Islet precursor cell (in vitro differentiated cells): ENCODE data around the gene IMP4.
A peak's percentile ranks its signal among the peaks of the same experiment; 100 is the strongest.

ENCODE experiments used
- DNase-seq: peaks from one replicate; pipeline ENCODE4 v3.0.0-alpha.2; 2018

IMP4 gene

DNA sequence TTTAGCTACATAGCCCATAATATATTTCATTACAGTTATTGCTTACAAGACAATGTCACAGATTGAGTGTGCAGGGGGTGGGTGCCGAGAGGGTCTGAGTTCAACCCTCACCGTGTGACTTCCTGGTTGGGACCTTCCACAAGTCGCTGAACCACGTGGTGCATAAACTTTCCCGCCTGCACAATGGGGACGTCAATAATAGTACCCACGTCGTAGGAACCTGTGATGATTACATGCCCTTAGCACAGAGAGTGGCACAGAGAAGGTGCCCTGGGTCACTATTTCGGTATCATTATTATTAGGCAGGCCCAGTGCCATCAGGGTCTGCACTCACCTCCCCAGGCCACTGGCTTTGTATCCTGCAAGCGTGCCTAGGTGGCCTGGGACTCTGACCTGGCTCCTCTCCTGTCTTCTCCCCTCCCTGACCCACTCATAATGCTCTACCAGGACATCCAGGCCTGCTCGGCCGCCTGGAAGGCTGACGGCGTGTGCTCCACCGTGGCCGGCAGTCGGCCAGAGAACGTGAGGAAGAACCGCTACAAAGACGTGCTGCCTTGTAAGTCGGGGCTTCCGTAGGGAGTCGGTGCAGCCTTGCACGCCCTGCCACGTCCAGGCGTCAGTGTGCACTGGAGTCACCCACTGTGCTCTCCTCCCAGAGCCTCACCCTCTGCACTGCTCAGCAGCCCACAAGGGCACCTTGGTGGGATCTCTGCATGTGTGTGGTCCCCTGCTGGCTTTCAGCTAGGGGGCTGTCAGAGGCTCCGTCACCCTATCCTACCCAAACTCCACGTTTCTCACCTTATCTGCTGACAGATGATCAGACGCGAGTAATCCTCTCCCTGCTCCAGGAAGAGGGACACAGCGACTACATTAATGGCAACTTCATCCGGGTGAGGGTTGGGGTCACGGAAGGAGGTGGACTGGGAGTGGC lies 16.0 kb downstream of the IMP4 start:
- DNase-seq: no peak

DNA sequence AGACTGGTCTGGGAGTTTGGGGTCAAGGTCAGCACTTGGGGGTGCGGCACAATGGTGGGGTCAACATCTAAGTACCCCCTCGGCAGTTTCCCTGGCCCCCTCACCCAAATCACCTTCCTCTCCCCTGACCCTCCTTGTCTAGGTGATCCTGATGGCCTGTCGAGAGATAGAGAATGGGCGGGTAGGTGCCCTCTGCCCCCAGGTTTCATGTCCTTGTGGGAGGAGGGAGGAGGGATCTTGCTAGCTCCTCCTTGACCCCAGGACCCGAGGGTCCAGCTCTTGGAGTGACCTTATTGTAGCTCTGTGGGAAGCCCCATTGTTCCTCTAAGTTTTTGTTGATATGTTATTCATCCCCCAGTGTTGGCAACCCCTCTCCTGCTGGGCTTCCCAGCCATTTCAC lies 16.8 kb downstream of the IMP4 start:
- no peak for DNase-seq

DNA sequence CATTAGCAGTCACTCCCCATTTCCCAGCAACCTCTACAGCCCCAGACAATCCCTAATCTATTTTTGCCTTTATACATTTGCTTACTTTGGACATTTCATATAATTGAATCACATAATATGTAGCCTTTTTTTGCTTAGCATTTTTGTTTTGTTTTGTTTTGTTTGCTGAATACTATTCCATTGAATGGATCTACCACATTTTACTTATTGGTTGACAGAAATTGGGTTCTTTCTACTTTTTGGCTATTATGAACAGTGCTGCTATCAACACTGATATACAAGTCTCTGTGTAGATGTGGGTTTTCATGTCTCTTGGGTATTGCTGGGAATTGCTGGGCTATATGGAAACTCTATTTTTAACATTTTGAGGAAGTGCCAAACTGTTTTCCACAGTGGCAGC lies 20.8 kb downstream of the IMP4 start:
- DNase-seq: no peak

DNA sequence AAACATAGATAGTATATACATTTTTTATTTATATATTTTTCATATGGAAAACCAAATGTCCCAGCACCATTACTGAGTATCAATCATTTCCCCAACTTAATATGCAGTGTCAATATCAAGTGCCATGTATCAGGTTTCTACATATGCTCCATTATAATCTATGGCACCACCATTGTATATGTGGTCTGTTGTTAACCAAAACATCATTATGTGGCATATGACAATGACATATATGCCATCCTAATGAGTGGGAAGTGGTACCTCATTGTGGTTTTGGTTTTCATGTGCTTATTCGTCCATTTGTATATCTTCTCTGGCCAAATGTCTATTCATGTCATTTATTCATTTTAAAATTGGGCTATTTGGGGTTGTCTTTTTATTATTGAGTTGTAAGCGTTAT lies 22.4 kb downstream of the IMP4 start:
- DNase-seq: no peak

DNA sequence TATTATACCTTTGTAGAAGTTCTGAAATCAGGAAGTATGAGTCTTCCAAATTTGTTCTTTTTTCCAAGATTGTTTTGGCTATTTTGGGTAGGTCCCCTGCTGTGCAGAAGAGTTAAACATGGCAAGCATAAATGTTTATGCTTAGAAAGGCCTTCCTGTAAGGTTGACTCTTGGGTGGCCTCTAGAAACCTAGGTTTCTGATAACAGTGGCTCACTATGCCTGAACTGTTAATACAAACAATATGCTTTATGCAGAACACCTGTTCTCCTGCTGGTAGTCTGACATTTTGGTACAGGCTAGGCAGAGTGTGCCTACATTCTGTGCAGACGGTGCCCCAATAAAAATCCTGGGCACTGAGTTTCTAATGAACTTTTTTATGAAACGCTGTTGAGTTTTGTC lies 23.3 kb downstream of the IMP4 start:
- DNase-seq: no peak

DNA sequence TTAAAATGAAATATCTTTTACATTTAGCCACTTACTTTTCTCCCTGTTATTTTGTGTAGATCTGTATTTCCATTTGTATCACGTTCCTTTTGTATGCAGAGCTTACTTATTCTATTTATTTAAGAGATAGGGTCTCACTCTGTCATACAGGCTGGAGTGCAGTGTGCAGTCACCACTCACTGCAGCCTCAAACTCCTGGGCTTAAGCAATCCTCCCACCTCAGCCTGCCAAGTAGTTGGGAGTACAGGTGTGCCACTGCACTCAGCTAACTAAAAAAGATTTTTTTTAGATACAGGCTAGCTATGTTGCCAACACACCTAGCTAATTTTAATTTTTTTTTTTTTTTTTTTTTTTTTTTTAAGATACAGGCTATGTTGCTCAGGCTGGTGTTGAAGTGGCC lies 24.0 kb downstream of the IMP4 start:
- no peak for DNase-seq

DNA sequence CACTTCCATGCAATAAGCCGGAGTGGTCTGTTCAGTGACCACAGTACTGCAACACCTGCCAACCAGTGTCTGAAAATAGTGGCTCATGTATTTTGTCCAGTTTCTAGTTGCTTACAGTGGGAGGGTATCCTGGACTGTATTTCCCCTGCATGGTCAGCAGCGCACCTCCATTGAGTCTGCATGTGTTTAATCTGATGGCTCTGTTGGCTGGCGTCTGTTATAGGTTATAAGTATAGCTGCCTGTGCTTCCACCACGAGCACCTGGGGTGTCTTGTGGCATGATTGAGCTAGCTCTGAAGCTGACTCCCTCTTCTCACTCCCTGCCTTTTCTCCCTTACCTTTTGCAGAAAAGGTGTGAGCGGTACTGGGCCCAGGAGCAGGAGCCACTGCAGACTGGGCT lies 26.1 kb downstream of the IMP4 start:
- DNase-seq: no peak

DNA sequence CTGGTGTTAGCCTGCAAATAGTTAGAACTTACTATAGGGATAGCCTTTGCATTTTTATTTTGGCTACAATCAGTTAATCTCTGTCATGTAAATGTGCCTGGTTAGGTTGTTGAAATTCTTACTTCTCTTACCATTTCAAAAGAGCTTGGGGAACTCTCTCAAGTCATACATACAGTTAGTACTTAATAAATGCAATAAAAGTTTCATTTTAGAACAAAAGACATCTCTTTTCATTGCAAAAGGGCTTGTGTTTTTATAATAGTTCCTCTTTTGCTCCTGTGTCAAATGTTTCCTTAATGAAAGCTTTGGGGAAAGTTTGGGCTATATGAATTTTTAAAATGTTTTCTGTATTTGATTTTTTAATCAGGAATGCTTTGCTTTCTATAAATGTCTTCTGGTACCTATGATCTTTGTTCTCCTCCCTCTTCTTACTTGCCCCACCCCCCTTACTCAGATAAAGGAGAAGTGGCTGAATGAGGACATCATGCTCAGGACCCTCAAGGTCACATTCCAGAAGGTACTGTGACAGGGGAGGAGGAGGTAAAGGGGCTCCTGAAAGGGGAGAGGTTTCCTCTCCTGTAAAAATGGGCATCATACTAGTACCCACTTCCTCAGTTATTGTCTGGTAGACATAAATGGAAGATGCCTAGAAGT lies 26.7 kb downstream of the IMP4 start:
- no peak for DNase-seq

DNA sequence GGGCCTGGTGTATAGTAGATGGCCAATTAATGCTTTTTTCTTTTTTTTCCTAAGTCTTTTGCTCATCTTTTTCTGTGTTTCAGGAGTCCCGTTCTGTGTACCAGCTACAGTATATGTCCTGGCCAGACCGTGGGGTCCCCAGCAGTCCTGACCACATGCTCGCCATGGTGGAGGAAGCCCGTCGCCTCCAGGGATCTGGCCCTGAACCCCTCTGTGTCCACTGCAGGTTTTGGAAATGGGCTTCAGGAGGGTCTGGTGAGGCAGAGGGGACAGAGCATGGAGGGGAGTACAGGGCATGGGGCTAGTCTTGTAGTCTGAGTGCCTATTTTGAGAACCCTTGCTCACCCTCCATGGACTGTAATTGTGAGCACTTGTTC lies 27.3 kb downstream of the IMP4 start:
- DNase-seq: no peak

DNA sequence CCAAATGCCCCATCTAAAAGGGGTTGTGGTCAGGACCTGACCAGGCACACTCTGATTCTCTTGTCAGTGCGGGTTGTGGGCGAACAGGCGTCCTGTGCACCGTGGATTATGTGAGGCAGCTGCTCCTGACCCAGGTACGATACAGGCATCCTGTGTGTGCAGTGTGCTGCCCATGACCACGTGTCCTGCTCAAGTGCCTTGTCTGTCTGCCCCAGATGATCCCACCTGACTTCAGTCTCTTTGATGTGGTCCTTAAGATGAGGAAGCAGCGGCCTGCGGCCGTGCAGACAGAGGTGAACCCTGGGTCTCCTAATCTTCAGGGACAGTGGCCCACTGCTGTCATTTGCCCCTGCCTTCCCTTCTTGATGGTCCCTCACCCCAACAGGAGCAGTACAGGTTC lies 27.8 kb downstream of the IMP4 start:
- DNase-seq: no peak

DNA sequence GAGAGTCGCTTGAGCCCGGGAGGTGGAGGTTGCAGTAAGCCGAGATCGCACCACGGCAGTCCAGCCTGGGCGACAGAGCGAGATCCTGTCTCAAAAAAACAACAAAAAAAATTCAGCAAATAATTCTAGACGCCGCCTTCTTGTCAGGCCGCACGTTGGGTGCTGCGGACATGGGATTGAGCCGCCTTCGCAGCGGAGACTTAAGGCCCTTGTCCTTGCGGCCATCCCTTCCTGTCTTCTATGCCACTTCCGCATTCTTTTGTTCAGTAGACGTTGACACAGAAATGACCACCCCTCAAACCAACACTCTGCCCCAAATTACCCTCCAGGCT lies 29.0 kb downstream of the IMP4 start:
- no peak for DNase-seq

DNA sequence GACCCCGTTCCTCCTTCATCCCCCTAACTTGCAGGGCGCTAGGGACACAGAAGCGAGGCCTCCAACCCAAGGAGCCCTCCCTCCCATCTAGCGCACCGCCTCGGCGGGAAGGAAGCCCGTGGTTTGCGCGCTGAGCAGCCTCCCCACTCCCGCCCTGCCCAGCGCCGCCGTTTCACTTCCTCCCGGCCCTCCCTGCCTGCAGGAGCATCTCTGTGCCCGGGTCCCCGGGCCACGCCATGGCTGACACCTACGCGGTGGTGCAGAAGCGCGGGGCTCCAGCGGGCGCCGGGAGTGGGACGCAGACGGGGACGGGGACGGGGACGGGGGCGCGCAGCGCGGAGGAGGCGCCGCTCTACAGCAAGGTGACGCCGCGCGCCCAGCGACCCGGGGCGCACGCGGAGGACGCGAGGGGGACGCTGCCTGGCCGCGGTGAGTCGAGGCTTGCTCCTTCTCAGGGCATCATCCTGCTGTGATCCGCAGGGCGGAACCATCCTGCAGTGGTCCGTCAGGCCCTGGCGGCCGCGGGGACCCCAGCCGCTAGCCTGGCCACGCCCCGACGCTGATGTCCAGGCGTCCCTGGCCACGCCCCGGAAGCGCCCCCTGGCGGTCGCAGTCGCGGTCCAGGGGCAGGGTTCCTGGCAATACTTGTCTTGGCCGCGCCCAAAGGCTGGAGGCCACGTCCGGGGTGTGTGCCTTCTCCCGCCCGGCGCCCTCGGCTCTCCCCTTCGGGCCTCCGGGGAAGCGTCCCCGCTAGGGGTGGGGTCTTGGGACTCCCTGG lies 29.5 kb downstream of the IMP4 start:
- peak; percentile 96 for DNase-seq

DNA sequence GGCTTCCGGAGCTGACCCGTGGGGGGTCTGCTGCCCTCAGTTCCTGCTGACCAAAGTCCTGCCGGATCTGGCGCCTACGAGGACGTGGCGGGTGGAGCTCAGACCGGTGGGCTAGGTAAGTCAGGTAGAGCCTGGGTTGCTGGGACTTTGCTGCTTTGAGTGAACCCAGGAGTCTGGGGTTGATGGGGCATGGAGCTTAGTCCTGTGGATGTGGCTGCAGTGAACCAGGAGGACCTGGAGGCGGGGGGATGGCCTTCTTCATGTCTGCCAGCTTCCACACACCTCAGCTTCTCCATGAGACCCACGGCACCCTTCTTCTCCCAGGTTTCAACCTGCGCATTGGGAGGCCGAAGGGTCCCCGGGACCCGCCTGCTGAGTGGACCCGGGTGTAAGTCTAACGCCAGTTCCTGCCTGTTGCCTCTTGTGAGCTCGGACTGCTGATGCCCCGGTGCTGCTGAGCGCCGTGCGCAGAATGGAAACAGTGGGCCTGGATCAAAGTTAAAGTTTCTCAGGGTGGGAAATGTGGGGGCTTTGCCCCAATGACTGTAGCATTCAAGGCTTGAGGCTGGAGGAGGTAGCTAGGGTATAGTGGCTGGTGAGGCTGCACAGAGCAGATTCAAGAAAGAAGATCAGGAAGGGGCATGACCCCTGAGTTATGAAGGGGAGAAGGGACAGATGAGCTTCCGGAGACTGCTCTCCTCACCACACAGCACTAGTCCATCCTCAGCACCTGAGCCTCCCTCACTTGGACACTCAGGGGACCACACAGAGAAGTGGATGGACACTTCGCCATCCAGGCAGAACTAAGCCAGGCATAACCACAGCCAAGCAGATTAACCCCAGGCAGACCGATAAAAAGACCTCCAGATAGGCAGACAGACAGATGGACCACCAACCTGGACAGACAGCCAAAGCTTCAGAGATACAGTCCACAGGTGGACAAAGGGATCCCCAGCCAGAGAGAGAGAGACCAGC lies 30.4 kb downstream of the IMP4 start:
- no peak for DNase-seq

DNA sequence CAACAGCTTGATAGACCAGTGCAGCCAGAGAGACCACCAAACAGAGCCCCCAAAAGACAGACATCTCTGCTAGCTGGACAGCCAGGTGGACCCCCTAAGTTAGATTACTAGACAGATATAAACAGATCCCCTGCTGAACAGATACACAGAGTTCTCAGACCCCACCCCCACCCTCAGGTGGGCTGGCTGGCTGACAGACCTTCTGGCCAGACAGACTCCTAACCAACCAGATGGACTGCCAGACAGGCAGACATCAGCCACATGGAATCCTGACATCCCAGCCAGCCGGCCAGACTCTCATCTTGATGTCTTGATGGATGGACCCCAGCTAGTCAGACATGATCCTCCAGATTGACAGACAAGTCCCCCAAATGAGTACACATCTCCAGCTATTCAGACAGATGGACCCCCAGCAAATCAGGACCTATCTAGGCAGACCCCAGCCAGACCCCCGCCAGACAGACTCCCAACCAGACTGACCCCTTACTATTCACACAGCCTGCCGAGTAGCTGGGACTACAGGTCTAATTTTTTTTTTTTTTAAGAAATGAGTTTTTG lies 31.2 kb downstream of the IMP4 start:
- DNase-seq: no peak

DNA sequence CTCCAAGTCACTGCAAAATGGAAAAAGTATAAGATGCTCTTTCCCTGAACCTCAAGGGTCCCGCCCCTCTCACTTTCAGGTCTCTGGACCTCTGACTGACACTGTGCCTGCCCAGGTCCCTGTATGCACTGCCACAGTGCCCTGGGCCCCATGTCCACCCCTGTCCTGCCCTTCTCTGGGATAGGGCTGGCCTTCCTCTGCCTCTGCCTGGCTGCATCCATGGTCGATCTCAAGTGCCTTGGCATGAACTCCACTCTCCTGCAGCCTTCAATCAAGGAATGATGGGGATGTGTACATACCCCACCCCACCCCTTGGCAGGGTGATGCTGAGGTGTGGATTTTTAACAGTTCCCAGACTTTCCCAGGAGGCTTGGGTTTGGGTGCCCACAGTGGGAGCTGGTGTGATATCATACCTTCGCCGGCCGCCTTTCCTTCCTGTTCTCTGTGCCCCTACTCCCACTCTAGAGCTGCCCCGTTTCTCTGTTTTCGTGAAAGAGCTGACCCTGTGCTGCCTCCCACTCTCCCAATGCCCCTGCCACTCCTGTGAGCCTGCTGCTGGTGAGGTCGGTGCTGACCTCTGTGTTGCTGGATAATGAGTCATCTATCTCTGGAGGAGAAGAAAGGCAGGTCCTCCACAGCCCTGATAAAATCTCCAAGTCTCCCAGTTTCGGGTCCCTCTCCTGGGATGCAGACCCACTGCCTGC lies 32.0 kb downstream of the IMP4 start:
- peak; percentile 81 for DNase-seq

DNA sequence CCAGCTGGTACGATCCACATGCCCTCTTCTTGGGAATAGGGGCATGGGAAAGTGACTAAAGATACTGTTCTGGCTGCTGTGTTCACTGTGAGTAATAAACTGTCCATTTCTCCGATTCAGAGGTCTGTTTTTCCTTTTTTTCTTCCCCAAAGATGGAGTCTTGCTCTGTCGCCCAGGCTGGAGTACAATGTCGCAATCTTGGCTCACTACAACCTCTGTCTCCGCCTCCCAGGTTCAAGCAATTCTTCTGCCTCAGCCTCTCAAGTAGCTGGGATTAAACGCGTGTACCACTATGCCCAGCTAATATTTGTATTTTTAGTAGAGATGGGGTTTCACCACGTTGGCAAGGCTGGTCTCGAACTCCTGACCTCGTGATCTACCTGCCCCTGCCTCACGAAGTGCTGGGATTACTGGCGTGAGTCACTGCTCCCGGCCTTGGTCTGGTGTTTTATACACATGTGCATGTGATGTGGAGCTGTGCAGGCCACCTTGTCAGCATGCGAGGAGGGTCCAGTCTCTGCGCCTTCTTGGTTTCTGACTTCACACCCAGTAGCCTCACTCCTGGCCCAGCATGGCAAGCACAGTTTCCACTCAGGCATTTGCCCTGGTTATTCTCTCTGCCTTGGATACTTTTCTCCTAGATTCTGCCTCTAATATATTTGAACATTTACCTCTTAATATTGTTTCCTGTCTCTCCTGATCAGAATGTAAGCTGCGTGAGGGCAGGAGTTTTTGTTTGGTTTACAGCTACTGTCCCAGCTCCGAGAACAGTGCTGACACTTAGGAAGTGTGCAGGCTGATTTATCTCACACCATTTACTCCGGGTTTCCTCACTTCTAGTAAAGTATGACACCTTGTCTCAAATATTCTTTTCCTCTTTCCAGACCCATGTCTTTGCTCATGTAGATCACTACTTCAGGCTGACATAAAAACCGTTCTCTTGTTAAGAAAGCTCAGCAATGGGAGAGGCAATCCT lies 32.9 kb downstream of the IMP4 start:
- no peak for DNase-seq

DNA sequence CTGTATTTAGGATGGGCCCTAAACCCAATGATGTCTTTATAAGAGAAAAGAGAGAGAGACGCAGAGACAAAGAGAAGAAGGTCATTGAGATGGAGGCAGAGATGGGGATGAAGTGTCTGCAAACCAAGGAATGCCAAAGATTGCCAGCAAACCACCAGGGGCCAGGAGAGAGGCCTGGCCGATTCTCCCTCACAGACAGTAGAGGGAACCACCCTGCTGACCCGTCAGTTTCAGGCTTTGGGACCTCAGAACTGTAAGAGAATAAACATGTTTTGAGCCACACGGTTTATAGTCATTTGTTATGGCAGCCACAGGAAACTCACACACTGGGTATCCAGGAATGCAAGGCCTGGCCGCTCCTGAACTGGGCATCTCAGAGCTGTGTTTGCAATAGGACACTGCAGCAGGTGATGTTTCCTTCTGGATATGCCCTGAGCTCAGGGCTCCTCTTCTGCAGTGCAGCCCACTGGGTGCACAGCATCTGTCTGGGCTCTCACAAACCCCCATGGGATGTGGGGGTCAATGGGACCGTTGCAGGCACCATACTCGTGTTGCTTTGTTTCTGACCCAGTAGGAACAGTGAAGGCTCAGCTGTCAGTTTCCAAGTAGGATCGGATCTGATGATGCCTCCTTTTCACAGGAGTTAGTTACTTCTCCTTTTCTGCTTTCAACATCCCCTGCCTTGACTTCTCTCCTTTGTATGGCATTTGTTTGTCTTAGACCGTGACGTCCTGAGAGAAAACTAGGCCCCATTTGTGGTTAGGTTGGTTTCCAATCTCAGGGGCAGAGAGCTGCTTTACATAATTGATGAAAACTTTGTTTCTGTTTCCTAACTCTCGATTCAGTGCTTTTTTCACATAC lies 34.0 kb downstream of the IMP4 start:
- no peak for DNase-seq

DNA sequence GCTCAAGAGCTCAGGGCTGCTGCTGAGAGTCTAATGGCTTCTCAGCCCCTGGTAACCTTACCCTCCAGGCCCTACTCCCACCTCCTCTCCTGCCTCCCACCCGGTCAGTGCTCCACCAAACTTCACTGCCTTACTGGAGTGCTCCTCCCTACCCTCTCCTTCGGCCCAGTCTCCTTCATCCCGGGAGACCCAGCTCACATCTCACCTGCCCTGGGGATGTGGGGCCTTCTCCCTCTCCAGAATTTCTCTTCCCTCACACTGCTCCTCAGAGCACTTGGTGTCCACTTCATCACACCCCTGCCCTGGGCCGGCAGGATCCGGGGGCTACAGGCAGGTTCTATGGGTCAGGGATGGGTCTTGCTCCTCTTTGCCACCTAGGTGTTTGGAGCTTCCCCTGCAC lies 34.8 kb downstream of the IMP4 start:
- DNase-seq: no peak

DNA sequence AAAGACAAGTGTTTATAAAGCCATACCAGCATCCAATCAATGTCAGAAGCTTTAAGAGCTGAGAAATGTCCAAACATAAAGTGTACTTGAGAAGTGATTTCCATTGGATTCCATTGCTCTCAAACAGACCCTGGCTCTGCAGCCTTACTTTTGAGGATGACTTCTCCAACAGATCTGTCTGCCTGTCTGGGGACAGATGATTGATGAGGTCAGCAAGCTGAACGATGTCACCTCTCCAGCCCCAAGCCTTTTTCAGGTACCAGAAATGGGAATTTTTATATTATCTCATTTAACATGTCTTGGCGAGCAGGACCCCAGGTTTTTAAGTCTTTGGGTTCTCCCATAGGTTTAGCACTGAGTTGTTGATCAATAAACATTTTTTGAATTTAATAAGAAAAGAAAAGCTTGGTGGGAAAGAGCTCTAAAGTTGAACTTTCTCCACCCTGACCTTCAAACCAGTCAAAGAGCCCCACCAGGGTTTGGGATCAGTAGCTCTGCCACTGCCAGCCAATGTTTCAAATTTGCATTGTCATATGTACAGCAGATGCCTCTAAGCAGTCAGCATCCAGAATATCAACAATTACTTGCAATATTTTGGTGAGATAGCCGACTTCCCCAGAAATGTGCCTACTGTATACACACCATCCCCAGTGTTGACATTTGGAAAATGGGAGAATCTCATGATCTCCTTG lies 35.7 kb downstream of the IMP4 start:
- DNase-seq: no peak
